Endometrium (tissue), 2 donors: ENCODE results near the gene SORBS2.

Experiments used
- FAIRE-seq: peaks from 2 replicates; lab custom pipeline; 2012; peaks lifted over from hg19 to GRCh38; lab: Jason Lieb, UNC
- donor health status: control.
- donor health status: control.

The SORBS2 gene

DNA sequence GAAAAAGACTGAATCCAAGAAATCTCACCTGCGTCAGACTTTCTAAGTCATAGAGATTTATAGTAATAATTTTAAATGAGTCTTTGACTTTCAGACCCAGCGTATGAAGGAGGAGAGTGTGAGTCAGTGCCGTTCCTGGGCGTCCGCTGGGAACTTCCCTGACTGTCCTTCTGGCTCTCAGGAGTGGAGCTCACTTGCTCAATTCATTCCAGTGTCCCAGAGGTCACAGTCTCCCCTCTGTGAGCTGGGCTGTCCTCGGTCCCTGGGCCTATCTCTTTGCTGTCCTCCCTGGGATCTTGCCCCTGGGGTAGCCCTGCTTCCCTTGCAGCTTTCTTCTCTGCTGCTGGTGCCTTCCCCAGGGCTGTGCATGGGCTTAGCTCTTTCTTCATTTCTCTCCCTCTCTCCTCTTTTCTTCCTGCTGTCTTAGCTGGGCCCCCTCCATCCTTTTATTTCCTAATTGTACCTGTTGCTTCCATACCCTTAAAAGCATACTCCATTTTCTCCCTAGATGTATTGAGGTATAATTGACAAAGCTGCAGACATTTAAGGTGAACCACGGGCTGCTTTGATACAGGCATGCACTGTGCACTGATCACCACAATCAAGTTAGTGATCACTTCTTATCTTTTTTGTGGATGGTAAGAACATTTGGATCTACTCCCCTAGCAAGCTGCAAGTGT lies 11.6 kb downstream of the SORBS2 start:
- FAIRE-seq = no peak

DNA sequence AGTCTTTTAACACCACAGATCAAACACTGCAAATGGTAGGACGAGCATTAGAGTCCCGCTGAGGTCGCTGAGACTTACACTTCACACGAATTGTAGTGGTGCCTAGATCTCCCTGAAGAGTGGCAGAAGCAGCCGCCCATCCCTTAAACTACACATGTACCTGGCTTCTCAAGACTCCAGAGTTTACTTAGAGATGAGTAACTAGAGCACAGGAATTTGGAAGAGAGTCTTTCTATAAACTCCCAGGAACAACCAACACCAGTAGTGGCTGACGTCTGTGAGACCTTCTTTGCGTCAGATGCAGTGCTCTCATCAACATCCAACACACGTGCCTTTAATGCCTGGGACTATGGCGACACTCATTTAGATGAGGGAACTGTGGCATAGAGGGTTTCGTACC lies 12.6 kb downstream of the SORBS2 start:
- FAIRE-seq = no peak

DNA sequence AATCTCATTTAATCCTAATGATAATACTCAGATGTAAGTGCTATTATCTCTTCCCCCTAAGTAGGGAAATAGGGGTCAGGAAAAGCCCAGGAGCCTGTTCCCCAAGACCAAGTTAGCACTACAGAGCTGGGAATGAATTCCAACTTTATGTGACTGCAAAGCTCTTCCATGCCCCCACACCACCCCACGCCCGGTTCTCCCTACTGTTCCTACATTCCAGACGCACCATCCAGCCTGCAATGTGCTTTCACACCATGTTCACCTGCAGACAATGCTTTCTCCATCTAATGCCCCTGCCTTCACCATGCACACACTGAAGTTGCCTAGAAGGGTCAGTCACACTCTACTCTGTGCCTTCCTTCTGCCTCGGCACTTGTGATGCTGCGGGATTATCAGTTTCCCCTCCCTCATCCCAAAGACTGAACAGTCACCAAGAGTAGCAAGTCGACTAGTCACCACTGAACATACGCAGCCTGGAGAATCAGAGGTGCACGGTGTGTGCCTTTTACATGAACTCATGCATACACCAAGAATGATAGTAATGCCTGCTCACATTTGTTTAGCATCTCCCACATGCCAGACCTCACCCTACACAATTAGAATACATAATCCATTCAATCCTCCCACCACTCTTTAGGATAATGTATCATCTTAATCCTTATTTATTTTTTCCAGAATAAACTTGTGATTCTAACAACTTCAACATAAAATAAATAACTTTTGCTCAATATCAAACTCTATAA lies 14.2 kb downstream of the SORBS2 start:
- no peak for FAIRE-seq

DNA sequence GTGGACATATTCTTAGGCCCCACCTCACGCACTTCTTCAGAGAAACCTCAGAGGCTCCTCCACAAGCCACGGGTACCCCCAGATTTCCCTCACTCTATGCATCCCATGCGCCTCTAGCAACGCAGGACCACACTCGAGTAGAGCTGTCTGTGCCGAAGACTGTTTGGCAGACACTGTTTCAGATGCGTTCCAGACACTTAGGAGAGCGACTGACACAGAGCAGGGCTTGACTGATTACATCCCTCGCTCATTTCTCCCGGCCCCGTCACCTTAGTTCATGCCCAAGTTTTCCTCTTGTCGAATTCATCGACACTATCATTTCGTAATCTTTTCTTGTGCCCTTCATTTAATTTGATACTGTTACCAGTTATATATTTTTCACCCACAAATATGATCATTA lies 15.0 kb downstream of the SORBS2 start:
- no peak for FAIRE-seq

DNA sequence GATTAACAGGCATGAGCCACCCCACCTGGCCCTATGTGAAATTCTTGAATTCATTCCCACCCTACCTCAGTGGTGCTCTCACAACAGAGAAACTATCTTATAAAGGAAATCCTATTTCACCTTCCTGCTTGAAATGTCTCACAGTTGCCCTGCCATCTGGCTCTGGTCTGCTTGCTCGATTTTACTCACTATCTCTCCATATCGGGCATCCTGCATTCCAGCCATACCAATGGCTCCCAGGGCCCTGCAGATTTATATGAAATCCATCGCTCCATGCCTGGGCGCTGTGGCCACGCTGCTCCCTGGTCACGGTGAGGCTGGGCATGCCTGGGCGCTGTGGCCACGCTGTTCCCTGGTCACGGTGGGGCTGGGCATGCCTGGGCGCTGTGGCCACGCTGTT lies 15.8 kb downstream of the SORBS2 start:
- no peak for FAIRE-seq

DNA sequence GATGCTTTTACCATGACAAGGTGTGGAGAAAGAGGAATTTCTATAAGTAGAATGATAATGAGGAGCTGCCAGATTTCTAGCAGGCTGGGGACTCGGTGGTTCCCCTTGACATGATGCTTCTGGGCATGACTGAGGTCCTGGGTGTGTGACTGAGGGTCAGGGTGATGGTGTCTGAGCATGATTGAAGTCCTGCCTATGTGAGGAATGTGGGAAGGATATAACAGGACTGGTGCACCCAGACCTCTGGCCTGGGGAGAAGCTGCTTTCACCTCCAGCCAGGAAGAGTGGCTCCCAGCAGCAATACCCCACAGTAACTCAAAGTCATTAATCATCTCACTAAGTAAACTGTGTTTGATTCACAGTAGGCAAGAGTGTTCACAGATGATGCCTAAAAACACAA lies 17.4 kb downstream of the SORBS2 start:
- FAIRE-seq = no peak

DNA sequence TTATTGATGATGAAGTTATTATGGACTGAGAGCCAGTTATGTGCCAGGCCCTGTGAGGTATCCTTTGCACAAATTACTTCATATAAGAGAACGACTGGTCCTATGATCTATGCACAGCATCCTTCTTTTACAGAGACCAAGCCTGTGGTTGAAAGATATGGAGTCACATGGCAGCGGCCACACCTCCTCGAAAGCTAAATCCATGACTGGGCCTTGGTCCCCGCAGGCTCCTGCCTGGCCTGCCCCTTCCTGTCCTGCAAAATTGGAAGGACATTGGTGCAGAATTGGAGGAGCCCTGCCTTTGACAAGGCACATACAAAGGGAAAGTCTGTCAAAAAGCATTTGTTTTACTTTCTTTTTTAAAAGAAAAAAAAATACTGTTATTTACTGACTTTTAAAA lies 18.3 kb downstream of the SORBS2 start:
- FAIRE-seq = no peak

DNA sequence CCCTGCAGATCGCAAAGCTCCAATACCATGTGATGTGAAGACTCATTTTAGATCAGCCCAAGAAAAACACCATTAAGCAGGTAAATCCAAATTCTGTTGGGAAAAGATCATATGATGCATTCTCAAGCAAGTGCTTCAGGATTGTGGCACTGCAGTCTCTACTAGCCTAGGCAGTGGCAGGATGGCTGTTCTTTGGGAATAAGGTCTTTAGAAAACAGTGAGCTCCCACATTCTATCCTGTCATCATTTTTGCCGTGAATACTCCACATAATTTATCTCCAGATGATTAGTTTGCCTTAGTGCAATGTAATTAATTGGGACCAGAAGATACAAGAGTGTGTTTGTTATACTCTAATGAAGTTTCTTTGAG lies 18.9 kb downstream of the SORBS2 start:
- no peak for FAIRE-seq

DNA sequence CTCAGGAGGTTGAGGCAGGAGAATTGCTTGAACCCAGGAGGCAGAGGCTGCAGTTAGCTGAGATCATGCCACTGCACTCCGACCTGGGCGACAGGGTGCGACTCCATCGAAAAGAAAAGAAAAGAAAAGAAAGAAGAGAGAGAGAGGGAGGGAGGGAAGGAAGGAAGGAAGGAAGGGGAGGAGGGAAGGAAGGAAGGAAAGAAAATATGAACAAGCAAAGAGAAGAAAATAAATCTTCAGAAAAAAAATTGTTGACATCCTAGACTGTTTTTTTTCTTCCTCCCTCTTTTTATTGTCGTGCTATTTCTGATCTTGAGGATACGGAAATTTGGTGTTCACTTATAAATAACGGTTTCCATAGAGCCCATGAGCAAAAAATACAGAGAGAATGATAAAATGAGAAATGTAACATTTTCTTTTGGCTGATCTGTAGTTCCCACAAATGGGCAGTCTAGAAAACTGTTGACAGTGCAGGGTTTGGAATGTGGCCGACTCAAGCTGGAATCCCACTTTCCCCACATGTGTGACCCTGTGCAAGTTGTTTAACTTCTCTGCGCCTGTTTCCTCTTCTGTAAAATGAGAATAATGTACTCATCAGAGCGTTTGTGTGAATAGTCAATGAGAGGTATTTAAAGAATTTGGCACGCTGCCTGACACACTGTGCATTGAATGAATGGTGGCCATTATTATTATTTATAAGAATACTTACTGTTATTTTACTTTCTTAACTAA lies 19.4 kb downstream of the SORBS2 start:
- FAIRE-seq = peak; percentile 96

DNA sequence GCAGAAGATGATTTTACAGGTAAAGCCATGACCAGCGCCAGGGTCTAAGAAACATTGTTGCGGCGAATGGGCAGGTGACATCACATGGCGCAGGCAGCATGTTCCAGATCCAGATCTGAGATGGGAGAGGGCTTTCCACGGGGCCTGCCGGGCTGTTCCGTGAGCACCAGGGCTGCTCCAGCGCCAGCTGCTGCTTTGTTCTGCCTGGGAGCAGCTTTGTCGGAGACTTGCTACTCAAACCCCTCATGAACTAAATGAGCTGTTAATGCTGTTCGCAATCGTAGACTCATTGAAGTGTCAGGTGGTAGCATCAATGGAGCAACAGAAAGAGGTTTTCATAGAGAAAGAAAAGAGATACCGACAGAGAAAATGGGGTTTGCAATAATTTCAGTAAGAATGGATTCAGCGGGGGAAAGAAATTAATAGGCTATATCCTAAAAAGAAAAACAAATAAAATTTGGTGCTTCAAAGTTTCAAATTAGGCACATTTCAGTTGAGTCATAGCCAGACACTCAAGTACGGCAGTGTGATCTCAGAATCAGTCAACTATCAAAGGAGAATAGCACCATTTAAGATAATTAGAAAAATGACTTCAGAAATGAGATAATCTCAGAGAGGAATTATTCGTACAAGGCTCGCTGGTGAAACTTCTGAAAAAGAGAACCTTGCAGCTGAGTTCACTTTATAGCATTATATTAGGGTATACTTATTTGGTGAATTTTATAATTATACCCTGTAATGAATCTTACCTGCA lies 23.9 kb downstream of the SORBS2 start:
- no peak for FAIRE-seq

DNA sequence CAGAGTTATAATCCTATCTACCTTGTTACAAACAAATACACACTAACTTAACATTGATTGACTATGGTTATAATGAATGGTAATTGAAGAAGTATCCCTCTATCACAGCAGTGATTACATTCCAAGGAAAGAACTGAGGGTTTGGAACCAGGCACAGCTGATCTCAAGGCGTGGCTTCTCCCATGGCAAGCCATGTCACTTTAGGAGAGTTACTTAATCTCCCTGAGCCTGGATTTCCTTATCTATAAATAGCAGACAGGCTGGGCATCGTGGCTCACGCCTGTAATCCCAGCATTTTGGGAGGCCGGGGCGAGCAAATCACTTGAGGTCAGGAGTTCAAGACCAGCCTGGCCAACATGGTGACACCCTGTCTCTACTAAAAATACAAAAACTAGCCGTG lies 25.6 kb downstream of the SORBS2 start:
- FAIRE-seq = no peak

DNA sequence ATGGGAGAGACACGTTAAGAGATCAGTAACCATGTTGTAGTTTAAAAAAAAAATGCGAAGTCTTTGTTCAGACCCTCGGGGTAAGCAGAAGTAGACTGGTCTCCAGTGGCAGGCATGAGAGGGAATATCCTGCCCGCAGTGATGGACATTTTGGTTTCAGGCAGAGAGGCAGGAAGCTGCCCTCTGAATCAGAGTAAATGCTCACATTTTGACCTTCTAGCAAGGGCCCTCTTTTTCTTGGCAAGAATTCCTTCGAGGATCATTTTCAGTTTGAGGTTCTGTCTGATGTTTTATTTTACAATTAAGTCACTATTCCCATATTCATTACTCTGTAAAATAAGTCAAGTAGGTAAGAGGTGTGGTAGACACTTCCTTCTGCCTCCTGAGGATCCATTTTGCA lies 28.4 kb downstream of the SORBS2 start:
- FAIRE-seq = no peak

DNA sequence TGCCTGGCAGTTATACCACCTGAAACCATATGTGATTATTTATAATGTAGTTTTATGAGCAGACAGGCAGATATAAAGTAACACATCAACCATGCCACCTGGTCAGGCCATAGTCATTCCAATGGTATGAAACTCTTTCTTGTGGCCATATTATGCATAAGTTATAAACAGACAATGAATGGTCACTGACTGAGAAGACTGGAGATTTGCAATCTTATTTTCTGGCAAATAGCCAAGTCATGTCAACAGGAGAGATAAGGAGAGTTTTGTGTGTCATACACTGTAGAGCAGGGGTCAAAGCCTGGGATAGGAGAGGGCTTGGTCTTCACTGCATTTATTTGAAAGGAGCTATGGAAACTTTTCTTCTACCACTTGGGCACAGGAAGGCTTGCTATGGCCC lies 29.5 kb downstream of the SORBS2 start:
- no peak for FAIRE-seq

DNA sequence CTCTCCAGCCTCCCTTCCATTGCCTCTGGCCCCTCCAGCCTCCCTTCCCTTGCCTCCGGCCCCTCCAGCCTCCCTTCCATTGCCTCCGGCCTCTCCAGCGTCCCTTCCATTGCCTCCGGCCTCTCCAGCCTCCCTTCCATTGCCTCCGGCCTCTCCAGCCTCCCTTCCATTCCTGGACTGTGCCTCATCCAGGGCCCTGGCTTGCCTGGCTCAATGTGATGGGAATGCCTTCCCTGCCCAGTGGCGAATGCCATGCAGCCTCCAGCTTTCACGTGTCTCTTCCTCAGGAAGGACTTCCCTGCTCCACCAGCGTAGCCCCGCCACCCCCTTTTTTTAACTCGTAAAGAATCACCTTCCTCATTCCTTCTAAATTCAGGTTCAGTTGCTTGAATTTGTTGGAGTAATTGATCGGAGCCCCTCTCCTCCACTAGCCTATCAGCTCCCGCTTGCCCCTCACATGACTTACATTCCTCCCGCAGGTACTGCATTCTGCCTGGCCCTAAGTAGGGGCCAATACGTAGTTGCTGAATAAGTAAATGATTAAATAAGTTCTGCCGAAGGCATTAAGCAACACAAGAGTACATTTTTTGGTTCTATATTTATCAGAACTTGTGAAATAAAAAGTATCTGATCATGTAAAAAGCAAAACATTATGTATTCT lies 30.3 kb downstream of the SORBS2 start:
- FAIRE-seq = no peak

DNA sequence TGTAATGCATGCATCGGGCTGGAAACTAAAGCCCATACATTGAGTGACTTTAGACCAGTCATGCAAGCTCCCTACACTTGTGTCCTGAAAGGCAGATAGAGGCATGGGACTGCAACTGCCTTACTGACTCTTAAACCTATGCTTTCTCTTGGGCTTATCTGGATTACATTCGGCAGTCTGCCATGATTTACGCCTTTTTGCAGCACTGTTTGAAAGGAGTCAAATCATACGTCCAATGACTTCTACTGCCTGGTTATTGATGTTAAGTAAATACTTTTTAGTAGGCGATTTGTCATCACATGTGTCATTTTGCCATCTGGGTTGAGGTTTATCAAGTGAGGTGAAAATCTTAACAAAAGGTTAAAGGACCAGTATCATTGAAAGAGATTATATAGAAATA lies 31.5 kb downstream of the SORBS2 start:
- no peak for FAIRE-seq

DNA sequence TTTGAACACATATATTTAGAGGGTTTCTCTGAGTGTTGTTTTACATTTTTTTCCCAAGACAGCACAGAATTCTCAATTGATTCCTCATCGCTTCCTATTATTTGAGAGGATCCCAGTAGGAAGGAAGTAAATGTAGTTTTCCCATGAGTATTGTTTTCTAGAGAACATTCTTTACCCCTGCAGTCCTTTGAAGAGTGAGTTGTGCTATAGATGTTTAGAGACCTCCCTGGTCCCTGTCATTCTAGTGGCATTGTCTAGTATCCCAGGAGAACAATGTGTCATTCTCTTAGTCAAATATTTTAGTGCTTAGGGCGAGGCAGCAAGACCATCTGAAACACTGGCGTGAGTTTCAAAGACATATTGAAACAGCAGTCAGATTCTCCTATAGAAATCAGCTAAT lies 32.5 kb downstream of the SORBS2 start:
- FAIRE-seq = no peak

DNA sequence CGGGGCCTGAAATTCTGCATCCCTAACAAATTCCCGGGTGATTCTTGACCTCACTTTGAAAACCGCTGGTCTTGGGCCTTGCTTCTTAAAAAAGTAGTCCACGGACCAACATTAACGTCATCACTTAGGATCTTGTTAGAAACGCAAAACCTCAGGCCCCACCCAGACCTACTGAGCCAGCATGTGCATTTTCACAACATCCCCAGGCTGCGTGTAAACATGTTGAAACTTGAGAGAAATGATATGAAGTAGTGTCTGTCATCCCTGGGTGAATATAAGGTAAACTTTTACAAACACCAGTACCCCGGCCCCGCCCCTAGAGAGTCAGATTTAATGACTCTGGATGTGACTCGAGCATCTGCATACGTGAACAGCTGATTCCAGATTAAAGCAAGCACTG lies 33.7 kb downstream of the SORBS2 start:
- no peak for FAIRE-seq

DNA sequence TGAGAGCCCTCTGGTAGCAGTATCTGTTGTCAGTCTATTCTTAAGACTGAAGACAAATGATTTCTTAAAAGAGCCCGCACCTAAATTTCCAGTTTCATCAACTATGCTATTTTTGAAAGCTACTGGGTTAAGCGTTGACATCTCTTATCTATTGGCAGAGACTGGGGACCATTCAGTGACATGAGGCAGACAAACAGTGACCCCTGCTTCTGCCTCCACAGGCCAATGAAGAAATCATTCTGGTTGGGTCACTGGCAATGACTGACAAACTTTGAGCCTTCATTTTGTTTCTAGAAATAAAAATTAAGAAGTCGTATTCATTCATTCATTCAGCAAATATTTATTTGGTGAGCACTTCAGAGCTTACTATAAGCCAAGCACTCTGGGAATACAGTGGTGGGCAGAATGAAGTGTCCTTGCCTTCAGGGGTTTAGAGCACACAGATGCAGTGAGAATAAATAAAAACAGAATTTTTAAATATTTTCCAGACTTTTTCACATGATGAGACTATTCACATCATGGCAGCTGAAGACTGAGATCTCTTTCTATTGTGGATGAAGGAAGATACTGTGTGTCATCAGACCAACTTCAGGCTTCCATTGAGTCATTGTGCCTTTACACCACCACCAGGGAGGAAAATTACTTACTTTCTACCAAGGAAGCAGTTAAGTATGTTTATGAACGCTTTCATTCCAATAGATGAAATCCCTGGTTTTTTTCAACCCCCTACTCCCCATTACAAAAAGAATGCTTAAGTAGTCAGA lies 36.0 kb downstream of the SORBS2 start:
- no peak for FAIRE-seq

DNA sequence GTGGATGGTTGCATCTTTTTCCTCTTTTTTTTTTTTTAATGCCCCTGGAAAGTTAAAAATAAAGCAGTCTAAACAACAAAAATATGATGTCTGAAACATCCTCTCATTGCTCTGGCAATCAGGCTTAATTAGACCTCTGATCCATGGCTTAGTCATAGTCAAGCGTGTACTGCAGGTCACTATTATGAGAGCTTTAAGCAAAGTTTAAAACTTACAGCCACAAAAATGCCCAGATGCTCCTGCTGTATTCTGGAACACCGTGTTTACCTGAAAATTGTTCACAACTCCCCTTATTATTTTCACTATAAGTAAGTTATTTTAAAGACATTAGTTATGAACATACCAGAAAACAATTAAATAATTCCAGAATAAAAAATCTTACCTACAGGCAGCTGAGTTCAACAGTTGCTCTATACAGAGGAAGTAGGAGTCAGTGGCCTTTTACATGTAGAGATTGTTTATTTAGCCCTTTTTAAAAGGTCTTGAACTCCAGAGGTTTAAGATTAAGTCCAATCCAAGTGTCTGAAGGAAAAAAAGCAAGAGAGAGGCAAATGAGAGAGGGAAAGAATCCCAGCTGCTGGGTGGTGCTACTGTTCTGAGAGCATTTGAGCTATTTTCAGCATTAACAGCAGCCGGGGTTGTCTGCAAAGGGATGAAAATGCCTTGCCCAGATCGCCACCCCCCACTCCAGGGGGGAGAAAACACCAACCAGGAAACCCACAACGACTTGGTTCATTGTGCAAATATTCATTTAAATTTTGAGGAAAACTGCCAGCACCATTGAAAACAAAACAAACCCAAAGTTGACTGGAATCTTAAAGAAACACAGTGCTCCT lies 36.9 kb downstream of the SORBS2 start:
- no peak for FAIRE-seq

DNA sequence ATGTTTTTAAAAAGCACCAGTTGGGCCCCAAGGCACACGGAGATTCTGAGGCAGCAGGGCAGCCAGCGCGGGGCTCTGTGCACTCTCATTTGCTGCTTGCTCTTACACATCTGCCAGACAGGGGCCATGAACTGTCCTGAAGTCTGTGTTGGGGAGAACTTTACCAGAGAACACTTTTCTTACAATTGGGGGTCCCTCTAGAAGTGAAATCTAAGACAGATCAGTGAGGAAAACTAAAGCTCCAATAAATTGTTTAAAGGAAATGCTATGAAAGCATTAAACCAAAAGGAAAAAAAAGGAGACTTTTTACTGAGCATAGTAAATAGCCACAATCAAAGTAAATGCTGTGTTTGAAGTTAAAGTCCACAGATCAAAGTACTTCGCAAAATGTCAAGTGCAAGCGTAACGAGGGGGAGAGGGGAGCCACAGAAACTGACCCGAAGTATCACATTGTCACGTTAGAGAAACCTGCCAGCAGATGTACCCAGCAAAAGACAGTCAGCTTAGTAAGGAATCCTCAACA lies 37.8 kb downstream of the SORBS2 start:
- FAIRE-seq = no peak
